HCT116 (cell line): ENCODE data around the gene BRSK1.

ENCODE experiments used
- CEBPB ChIP-seq: IDR thresholded peaks from 2 replicates; pipeline ENCODE4 v1.6.1; 2012; ENCODE audit warnings: low read depth
- EZH2 ChIP-seq: fragments of 200-600 bp; sonication (generic); IDR thresholded peaks from 2 replicates; pipeline ENCODE4 v1.6.1; 2017; ENCODE audit warnings: antibody characterized with exemption, mixed run types
- EZH2phosphoT487 ChIP-seq: fragments of 200-600 bp; IDR thresholded peaks from 2 replicates; pipeline ENCODE4 v1.6.1; 2018; ENCODE audit warnings: antibody characterized with exemption, borderline replicate concordance
- FOSL1 ChIP-seq: IDR thresholded peaks from 2 replicates; pipeline ENCODE4 v1.6.1; 2012; ENCODE audit warnings: low read depth
- POLR2A ChIP-seq: IDR thresholded peaks from 2 replicates; pipeline ENCODE4 v1.7.0; 2011; ENCODE audit warnings: borderline replicate concordance; ENCODE audit not compliant: insufficient read depth, insufficient read length; ENCODE audit errors: extremely low read depth
- POLR2AphosphoS5 ChIP-seq: IDR thresholded peaks from 2 replicates; pipeline ENCODE4 v1.6.1; 2011; ENCODE audit warnings: mild to moderate bottlenecking, low read depth, low read length, moderate library complexity
- SRF ChIP-seq: IDR thresholded peaks from 2 replicates; pipeline ENCODE4 v1.6.1; 2012; ENCODE audit warnings: low read depth
- TF ChIP-seq, protein P1 (sequence below), 3 experiments: fragments of 200-600 bp in 1 of 3; sonication (generic) in 1 of 3; IDR thresholded peaks in 2 of 3; conservative IDR thresholded peaks in 1 of 3; 2 replicates each; pipeline ENCODE4 v1.5.1; 2012 to 2017; ENCODE audit warnings: low read depth in 2 of 3, low read length in 2 of 3, antibody characterized with exemption in 1 of 3, borderline replicate concordance in 1 of 3, control low read depth in 1 of 3, mild to moderate bottlenecking in 1 of 3, mixed read lengths in 1 of 3, mixed run types in 1 of 3, moderate library complexity in 1 of 3; ENCODE audit not compliant: insufficient read depth in 1 of 3

DNA sequence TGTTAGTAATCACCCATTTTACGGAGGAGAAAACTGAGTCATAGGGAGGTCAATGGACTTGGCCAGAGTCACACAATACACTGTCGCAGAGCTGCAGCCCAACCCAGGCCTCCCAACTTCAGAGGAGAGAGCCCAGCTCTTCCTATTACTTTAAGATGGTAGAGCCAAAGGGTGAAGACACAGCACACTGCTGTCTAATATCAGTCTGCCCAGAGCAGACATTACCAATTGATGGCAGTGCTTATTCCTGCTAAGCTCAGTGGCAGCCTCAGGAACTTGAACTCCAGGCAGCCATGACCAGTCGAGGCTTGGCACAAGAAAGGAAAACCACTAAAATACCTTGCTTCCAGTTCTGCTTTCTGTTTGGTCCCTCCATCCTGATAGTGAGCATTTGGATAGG, 22.9 kb downstream of the BRSK1 start:
- TF ChIP-seq, protein P1, sequence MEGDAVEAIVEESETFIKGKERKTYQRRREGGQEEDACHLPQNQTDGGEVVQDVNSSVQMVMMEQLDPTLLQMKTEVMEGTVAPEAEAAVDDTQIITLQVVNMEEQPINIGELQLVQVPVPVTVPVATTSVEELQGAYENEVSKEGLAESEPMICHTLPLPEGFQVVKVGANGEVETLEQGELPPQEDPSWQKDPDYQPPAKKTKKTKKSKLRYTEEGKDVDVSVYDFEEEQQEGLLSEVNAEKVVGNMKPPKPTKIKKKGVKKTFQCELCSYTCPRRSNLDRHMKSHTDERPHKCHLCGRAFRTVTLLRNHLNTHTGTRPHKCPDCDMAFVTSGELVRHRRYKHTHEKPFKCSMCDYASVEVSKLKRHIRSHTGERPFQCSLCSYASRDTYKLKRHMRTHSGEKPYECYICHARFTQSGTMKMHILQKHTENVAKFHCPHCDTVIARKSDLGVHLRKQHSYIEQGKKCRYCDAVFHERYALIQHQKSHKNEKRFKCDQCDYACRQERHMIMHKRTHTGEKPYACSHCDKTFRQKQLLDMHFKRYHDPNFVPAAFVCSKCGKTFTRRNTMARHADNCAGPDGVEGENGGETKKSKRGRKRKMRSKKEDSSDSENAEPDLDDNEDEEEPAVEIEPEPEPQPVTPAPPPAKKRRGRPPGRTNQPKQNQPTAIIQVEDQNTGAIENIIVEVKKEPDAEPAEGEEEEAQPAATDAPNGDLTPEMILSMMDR (IDR thresholded peaks at IDR 0.05 in 2 of 3, conservative IDR thresholded peaks at IDR 0.05 in 1 of 3; ENCODE audit: borderline replicate concordance in 1 of 3, insufficient read depth in 1 of 3, low read depth in 2 of 3, low read length in 2 of 3), result no peak
- TF ChIP-seq EZH2 (no peak), POLR2A (no peak), SRF (no peak), POLR2AphosphoS5 (no peak), EZH2phosphoT487 (no peak), FOSL1 (no peak), CEBPB (no peak)
